K562 (cell line): ENCODE data around the gene ATF6B. TPM values are rescaled to one million over a fixed set of nuclear protein-coding genes. Genes with fewer than 3 reads are reported as not detected.

Source experiments
- ARID2 ChIP-seq: fragments of 450-650 bp; IDR thresholded peaks from 2 replicates; pipeline ENCODE4 v1.6.1; 2017; ENCODE audit warnings: antibody characterized with exemption, mild to moderate bottlenecking
- BCLAF1 ChIP-seq, 2 experiments: fragments of 450-650 bp in 1 of 2; IDR thresholded peaks; 2 replicates each; pipeline ENCODE4 v1.6.1; 2011 to 2017; ENCODE audit warnings: low read depth in 2 of 2, antibody characterized with exemption in 1 of 2, borderline replicate concordance in 1 of 2, low read length in 1 of 2, mild to moderate bottlenecking in 1 of 2, mixed read lengths in 1 of 2; ENCODE audit not compliant: control insufficient read depth in 1 of 2
- FOXP1 ChIP-seq: sonication (generic); formaldehyde crosslinking; IDR thresholded peaks from 2 replicates; pipeline ENCODE4 v1.8.0; 2022; ENCODE audit warnings: mild to moderate bottlenecking, missing genetic modification reagents
- GABPB1 ChIP-seq: sonication (generic); formaldehyde crosslinking; IDR thresholded peaks from 2 replicates; pipeline ENCODE4 v1.8.0; 2022; ENCODE audit warnings: mild to moderate bottlenecking, missing genetic modification reagents
- GABPB2 ChIP-seq: fragments of 250-450 bp; sonication (Bioruptor Pico); conservative IDR thresholded peaks from 2 replicates; pipeline ENCODE4 v1.5.1; 2021; ENCODE audit warnings: mild to moderate bottlenecking
- KAT7 ChIP-seq: sonication (generic); formaldehyde crosslinking; IDR thresholded peaks from 2 replicates; pipeline ENCODE4 v1.8.0; 2022; ENCODE audit warnings: missing genetic modification reagents, mild to moderate bottlenecking, borderline replicate concordance
- KDM5B ChIP-seq: fragments of 200-600 bp; sonication (generic); IDR thresholded peaks from 2 replicates; pipeline ENCODE4 v1.6.1; 2012; ENCODE audit warnings: low read depth, mild to moderate bottlenecking, moderate library complexity, low read length, control low read depth, inconsistent platforms; ENCODE audit not compliant: insufficient replicate concordance
- MAX ChIP-seq: sonication (generic); formaldehyde crosslinking; IDR thresholded peaks from 2 replicates; pipeline ENCODE4 v1.9.0; 2022; ENCODE audit warnings: mild to moderate bottlenecking, missing genetic modification reagents
- SUPT5H ChIP-seq: fragments of 450-650 bp; IDR thresholded peaks from 2 replicates; pipeline ENCODE4 v1.6.1; 2016
- TAF15 ChIP-seq: fragments of 200-400 bp; formaldehyde crosslinking; IDR thresholded peaks from 2 replicates; pipeline ENCODE4 v1.6.1; 2017; ENCODE audit warnings: mild to moderate bottlenecking, low read depth, low read length, moderate library complexity
- ZNF140 ChIP-seq: fragments of 250-450 bp; sonication (Bioruptor Pico); IDR thresholded peaks from 2 replicates; pipeline ENCODE4 v1.8.0; 2021; ENCODE audit warnings: moderate library complexity, mild to moderate bottlenecking, inconsistent platforms
- ZNF318 ChIP-seq, 2 experiments: fragments of 450-650 bp; IDR thresholded peaks; 2 replicates each; pipeline ENCODE4 v1.6.1; 2016; ENCODE audit warnings: mild to moderate bottlenecking in 2 of 2, borderline replicate concordance in 1 of 2, low read depth in 1 of 2, moderate library complexity in 1 of 2
- ZNF780A ChIP-seq: fragments of 250-450 bp; sonication (Bioruptor Pico); IDR thresholded peaks from 2 replicates; pipeline ENCODE4 v1.5.0; 2021; ENCODE audit warnings: mild to moderate bottlenecking
- polyA plus RNA-seq, 8 experiments: library from polyadenylated mRNA; depleted of rRNA in 4 of 8; stranded (reverse) in 5 of 8; unstranded in 3 of 8; fragments of >200 nt; fragmentation: Nextera tagmentation in 2 of 8; fragmentation: Illumina TruSeq in 1 of 8; extraction: Ambion mirVana in 2 of 8; extraction: Trizol in 1 of 8; gene quantifications; 2 replicates each; pipeline versions ENCODE4 v1.2.1 to v1.2.3, GENCODE V29; 2011 to 2014; ENCODE audit warnings: inconsistent platforms in 1 of 8, missing spikeins in 1 of 8
- total RNA-seq, 7 experiments: library from RNA; depleted of rRNA in 6 of 7; stranded (reverse); fragments of >200 nt in 6 of 7; fragmentation: Illumina TruSeq in 2 of 7; extraction: Trizol in 2 of 7; gene quantifications; 2 replicates each; pipeline versions ENCODE4 v1.2.1 to v1.2.3, GENCODE V29; 2011 to 2021; ENCODE audit warnings: low replicate concordance in 1 of 7

Gene ATF6B
- total and polyA plus RNA-seq, 9 of the 15 experiments (the other 6 are each of a cell fraction or from before 2014, with no cell fraction given), result 20.7 to 131 (median 31.7) TPM

- TF ChIP-seq GABPB1 (CRISPR knock-in tag) (peak; percentile 90), SUPT5H (peak; percentile 80), MAX (CRISPR knock-in tag) (peak; percentile 26; the same call in 1 of the 2 replicates), ZNF780A (CRISPR knock-in tag) (no peak), FOXP1 (CRISPR knock-in tag) (peak; percentile 40; the same call in 1 of the 2 replicates), ARID2 (no peak), ZNF140 (CRISPR knock-in tag) (no peak), BCLAF1 (IDR thresholded peaks at IDR 0.05; ENCODE audit: borderline replicate concordance in 1 of 2, control insufficient read depth in 1 of 2, low read depth in 2 of 2, low read length in 1 of 2) (no peak), GABPB2 (CRISPR knock-in tag) (no peak), ZNF318 (IDR thresholded peaks at IDR 0.05; ENCODE audit: borderline replicate concordance in 1 of 2, low read depth in 1 of 2) (peak in 1 of 2 experiments; percentile 26; a peak in 1 of 4 replicates), TAF15 (no peak), KDM5B (peak; percentile 27), KAT7 (CRISPR knock-in tag) (no peak)
Observed at GRCh38 chr6:32175711-32176475, 47.8 kb upstream of the ATF6B start, which contains the start of gene AGPAT1 (continued).
